Renal cortical epithelial cell (primary cell): Measurements from ENCODE around the gene ICA1. TPM values are rescaled to one million over a fixed set of nuclear protein-coding genes. Genes with fewer than 3 reads are reported as not detected.
"Not testable (repeated sequence)": the region's sequence is repeated elsewhere in the genome, so short reads cannot be mapped to it uniquely, and the experiment has no call there.

Experiments used
- DNase-seq: peaks from one replicate; pipeline ENCODE4 v3.0.0-alpha.2; 2011; ENCODE audit warnings: low read depth
- total RNA-seq: library from RNA; depleted of rRNA; stranded (reverse); fragments of >200 nt; gene quantifications from 2 replicates; pipeline ENCODE4 v1.2.3, GENCODE V29; 2014

The ICA1 gene
- total RNA-seq: 13.7 and 26.6 TPM in 2 replicates

GRCh38 chr7:8261711-8262695 is at the start of gene ICA1:
Gene ICA1, minus strand, starts transcription at chr7:8262167. Its CDS starts 26,241 bp downstream, at chr7:8235926.
- DNase-seq: peak; percentile 23

- no peak for DNase-seq
These were observed 48.9 kb upstream of the ICA1 start for GRCh38 chr7:8310876-8311275.

GRCh38 chr7:8305625-8306388 is 43.8 kb upstream of the ICA1 start:
- DNase-seq: no peak

- no peak for DNase-seq
These were observed 43.1 kb upstream of the ICA1 start for GRCh38 chr7:8305104-8305503.

- DNase-seq: no peak
These were observed 42.0 kb upstream of the ICA1 start for GRCh38 chr7:8303904-8304528.

- DNase-seq: not testable (repeated sequence)
These were observed 35.1 kb upstream of the ICA1 start for GRCh38 chr7:8297023-8297422.

- DNase-seq: no peak
These were observed 34.3 kb upstream of the ICA1 start for GRCh38 chr7:8296362-8296659.

GRCh38 chr7:8295638-8296361 is 33.8 kb upstream of the ICA1 start:
- DNase-seq: peak; percentile 90

GRCh38 chr7:8291397-8292141 is 29.6 kb upstream of the ICA1 start:
- DNase-seq: no peak

GRCh38 chr7:8290645-8291308 is 28.8 kb upstream of the ICA1 start:
- peak; percentile 26 for DNase-seq

- no peak for DNase-seq
These were observed 24.2 kb upstream of the ICA1 start for GRCh38 chr7:8286118-8286517.

GRCh38 chr7:8285155-8285554 is 23.2 kb upstream of the ICA1 start:
- no peak for DNase-seq

- peak; percentile 18 for DNase-seq
These were observed 22.6 kb upstream of the ICA1 start for GRCh38 chr7:8284606-8285005.

GRCh38 chr7:8283968-8284367 is 22.0 kb upstream of the ICA1 start:
- no peak for DNase-seq

- DNase-seq: no peak
These were observed 20.9 kb upstream of the ICA1 start for GRCh38 chr7:8282871-8283270.

- DNase-seq: no peak
These were observed 20.2 kb upstream of the ICA1 start for GRCh38 chr7:8282162-8282561.

GRCh38 chr7:8278183-8278582 is 16.2 kb upstream of the ICA1 start:
- no peak for DNase-seq

- peak; percentile 45 for DNase-seq
These were observed 15.5 kb upstream of the ICA1 start for GRCh38 chr7:8277394-8277982.

- peak; percentile 22 for DNase-seq
These were observed 12.6 kb upstream of the ICA1 start for GRCh38 chr7:8274589-8274988.

- no peak for DNase-seq
These were observed 10.0 kb upstream of the ICA1 start for GRCh38 chr7:8271960-8272359.
